ENCODE data around the gene ANKRD6.
"Not testable (repeated sequence)": the region's sequence is repeated elsewhere in the genome, so short reads cannot be mapped to it uniquely, and the experiment has no call there.

The ANKRD6 gene

GRCh38 chr6:89618026-89618425, 185.1 kb downstream of the ANKRD6 start:
- in situ Hi-C loops (cut with MboI; ENCODE audit: low sequenced_read_pairs, unreplicated experiment) = loop anchor here (25.0 kb wide), 1 partner anchor 631 kb away; no protein-coding TSS in a partner anchor
- no peak for DNase-seq (ENCODE audit: low spot score)
- no peak for TF ChIP-seq CTCF (IDR thresholded peaks at IDR 0.05; ENCODE audit: borderline replicate concordance, control extremely low read depth, extremely low read depth, insufficient read depth, missing control alignments)

- no peak for DNase-seq (ENCODE audit: low spot score)
- no peak for TF ChIP-seq CTCF (IDR thresholded peaks at IDR 0.05; ENCODE audit: borderline replicate concordance, control extremely low read depth, extremely low read depth, insufficient read depth, missing control alignments)
- in situ Hi-C loops (cut with MboI; ENCODE audit: low sequenced_read_pairs, unreplicated experiment) = loop anchor here (25.0 kb wide), 1 partner anchor 632 kb away; no protein-coding TSS in a partner anchor
These were observed 186.6 kb downstream of the ANKRD6 start for GRCh38 chr6:89619567-89619966.

GRCh38 chr6:89623749-89624148, 190.8 kb downstream of the ANKRD6 start:
- in situ Hi-C loops (cut with MboI; ENCODE audit: low sequenced_read_pairs, unreplicated experiment) = loop anchor here (25.0 kb wide), 1 partner anchor 636 kb away; no protein-coding TSS in a partner anchor
- no peak for TF ChIP-seq CTCF (IDR thresholded peaks at IDR 0.05; ENCODE audit: borderline replicate concordance, control extremely low read depth, extremely low read depth, insufficient read depth, missing control alignments)
- DNase-seq (ENCODE audit: low spot score) = no peak

GRCh38 chr6:89630488-89630887, 197.5 kb downstream of the ANKRD6 start:
- no peak for TF ChIP-seq CTCF (IDR thresholded peaks at IDR 0.05; ENCODE audit: borderline replicate concordance, control extremely low read depth, extremely low read depth, insufficient read depth, missing control alignments)
- in situ Hi-C loops (cut with MboI; ENCODE audit: low sequenced_read_pairs, unreplicated experiment) = no loop called here
- DNase-seq (ENCODE audit: low spot score) = peak; percentile 10

GRCh38 chr6:89636412-89636811, 203.5 kb downstream of the ANKRD6 start:
- DNase-seq (ENCODE audit: low spot score); in situ Hi-C loops (cut with MboI; ENCODE audit: low sequenced_read_pairs, unreplicated experiment): not testable (repeated sequence)

GRCh38 chr6:89637960-89638319, 205.0 kb downstream of the ANKRD6 start:
- DNase-seq (ENCODE audit: low spot score) = no peak
- TF ChIP-seq CTCF (IDR thresholded peaks at IDR 0.05; ENCODE audit: borderline replicate concordance, control extremely low read depth, extremely low read depth, insufficient read depth, missing control alignments) = no peak
- in situ Hi-C loops (cut with MboI; ENCODE audit: low sequenced_read_pairs, unreplicated experiment) = no loop called here

- in situ Hi-C loops (cut with MboI; ENCODE audit: low sequenced_read_pairs, unreplicated experiment) = no loop called here
- peak; percentile 94 for DNase-seq (ENCODE audit: low spot score)
- no peak for TF ChIP-seq CTCF (IDR thresholded peaks at IDR 0.05; ENCODE audit: borderline replicate concordance, control extremely low read depth, extremely low read depth, insufficient read depth, missing control alignments)
These were observed 205.6 kb downstream of the ANKRD6 start, which contains the start of gene LYRM2 for GRCh38 chr6:89638320-89639195. Gene LYRM2 (minus strand): TSS chr6:89638747. CDS start chr6:89638716, 31 bp downstream.
